SKM-1 treated with dmso at 0.1 percent for 144 hours (cell line): Measurements from ENCODE around the gene FNDC3B.

ENCODE experiments used
- DNase-seq: peaks from one replicate; lab custom pipeline; 2025; ENCODE audit not compliant: unreplicated experiment; lab: John Stamatoyannopoulos, UW

FNDC3B gene

GRCh38 chr3:172302203-172302602 lies 262.8 kb downstream of the FNDC3B start:
- DNase-seq, result no peak

- no peak for DNase-seq
These were observed 263.8 kb downstream of the FNDC3B start for GRCh38 chr3:172303181-172303580.

- no peak for DNase-seq
These were observed 264.7 kb downstream of the FNDC3B start for GRCh38 chr3:172303941-172304558.

- no peak for DNase-seq
These were observed 266.2 kb downstream of the FNDC3B start for GRCh38 chr3:172305552-172305951.

GRCh38 chr3:172305974-172306373 lies 266.6 kb downstream of the FNDC3B start:
- DNase-seq, result no peak

GRCh38 chr3:172307141-172307560 lies 267.8 kb downstream of the FNDC3B start:
- DNase-seq, result no peak

- DNase-seq, result no peak
These were observed 269.7 kb downstream of the FNDC3B start for GRCh38 chr3:172309059-172309458.

GRCh38 chr3:172309741-172310427 lies 270.5 kb downstream of the FNDC3B start:
- DNase-seq, result no peak

- DNase-seq, result no peak
These were observed 271.0 kb downstream of the FNDC3B start for GRCh38 chr3:172310428-172310760.

- DNase-seq, result no peak
These were observed 271.8 kb downstream of the FNDC3B start for GRCh38 chr3:172311217-172311616.

- DNase-seq, result no peak
These were observed 272.6 kb downstream of the FNDC3B start for GRCh38 chr3:172312001-172312400.

- no peak for DNase-seq
These were observed 273.3 kb downstream of the FNDC3B start for GRCh38 chr3:172312711-172313110.

GRCh38 chr3:172313671-172314070 lies 274.3 kb downstream of the FNDC3B start:
- DNase-seq, result no peak

GRCh38 chr3:172314591-172315160 lies 275.3 kb downstream of the FNDC3B start:
- DNase-seq, result no peak

- no peak for DNase-seq
These were observed 276.2 kb downstream of the FNDC3B start for GRCh38 chr3:172315401-172316091.

- no peak for DNase-seq
These were observed 277.4 kb downstream of the FNDC3B start for GRCh38 chr3:172316758-172317157.

GRCh38 chr3:172317481-172317880 lies 278.1 kb downstream of the FNDC3B start:
- no peak for DNase-seq

GRCh38 chr3:172317984-172318383 lies 278.6 kb downstream of the FNDC3B start:
- peak; percentile 32 for DNase-seq

- no peak for DNase-seq
These were observed 280.2 kb downstream of the FNDC3B start for GRCh38 chr3:172319595-172319994.

GRCh38 chr3:172320468-172320867 lies 281.1 kb downstream of the FNDC3B start:
- DNase-seq, result no peak

- no peak for DNase-seq
These were observed 281.7 kb downstream of the FNDC3B start for GRCh38 chr3:172321035-172321434.
